Measurements from ENCODE around the gene WDR12. TPM values are rescaled to one million over a fixed set of nuclear protein-coding genes. Genes with fewer than 3 reads are reported as not detected.
A peak's percentile ranks its signal among the peaks of the same experiment; 100 is the strongest.

Gene WDR12
- total and polyA plus RNA-seq, 2 of the 13 experiments (the other 11 are each of a cell fraction or from before 2014, with no cell fraction given) = 94.4 to 216 TPM

DNA sequence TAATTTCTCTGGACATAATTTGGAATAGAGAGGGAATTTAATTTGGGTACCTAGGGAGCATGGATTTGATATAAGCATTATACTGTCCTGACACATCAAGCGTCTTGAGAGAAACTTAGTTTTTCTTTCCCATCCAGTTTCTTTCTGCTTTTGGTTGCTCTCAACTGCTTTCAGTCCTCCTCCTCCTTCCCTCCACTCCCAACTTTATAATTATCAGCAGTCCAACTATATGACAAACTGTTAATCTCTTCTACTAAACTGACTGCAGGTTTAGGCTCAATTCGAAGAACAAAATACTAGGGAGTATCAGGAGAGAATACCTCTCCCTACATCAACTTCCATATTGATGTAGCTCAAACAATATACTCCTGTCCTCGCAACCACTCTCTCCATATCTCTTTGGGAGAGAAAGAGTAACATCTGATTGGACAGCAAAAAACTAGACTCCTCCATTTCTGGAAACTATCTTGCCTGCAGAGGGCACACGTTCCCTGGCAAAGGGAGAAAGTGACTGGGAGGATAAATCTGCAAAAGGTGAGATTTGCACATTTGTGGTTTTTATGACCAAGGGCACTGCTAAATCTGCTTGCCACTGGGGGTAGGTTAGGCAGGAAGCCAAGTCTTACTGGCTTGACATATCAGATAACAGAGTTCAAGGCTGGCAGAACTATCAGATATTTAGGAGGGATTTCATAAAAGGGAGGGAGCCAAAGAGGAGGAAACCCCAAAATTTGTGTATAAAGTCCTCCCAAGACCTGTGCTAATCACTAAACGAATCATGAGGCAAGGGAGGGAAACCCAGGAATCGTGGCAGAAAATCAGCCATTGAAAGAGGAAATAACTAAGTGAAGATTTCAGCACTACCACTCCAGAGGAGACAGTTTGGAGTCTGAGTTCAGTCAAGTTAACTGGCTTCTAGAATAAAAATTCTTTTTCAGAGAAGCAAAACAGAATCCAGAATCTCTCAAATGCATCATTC, 79.9 kb downstream of the WDR12 start (continued):
- TF ChIP-seq, protein P1, sequence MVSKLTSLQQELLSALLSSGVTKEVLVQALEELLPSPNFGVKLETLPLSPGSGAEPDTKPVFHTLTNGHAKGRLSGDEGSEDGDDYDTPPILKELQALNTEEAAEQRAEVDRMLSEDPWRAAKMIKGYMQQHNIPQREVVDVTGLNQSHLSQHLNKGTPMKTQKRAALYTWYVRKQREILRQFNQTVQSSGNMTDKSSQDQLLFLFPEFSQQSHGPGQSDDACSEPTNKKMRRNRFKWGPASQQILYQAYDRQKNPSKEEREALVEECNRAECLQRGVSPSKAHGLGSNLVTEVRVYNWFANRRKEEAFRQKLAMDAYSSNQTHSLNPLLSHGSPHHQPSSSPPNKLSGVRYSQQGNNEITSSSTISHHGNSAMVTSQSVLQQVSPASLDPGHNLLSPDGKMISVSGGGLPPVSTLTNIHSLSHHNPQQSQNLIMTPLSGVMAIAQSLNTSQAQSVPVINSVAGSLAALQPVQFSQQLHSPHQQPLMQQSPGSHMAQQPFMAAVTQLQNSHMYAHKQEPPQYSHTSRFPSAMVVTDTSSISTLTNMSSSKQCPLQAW (CRISPR knock-in tag; IDR thresholded peaks at IDR 0.05) = peak; percentile 53; the same call in 1 of the 2 replicates
- TF ChIP-seq NFIB (CRISPR knock-in tag; IDR thresholded peaks at IDR 0.05; ENCODE audit: borderline replicate concordance) (no peak), SPEN (CRISPR knock-in tag; IDR thresholded peaks at IDR 0.05; ENCODE audit: low read depth) (peak; percentile 43; the same call in 1 of the 2 replicates), ZKSCAN5 (CRISPR knock-in tag; IDR thresholded peaks at IDR 0.05) (no peak), TBX2 (CRISPR knock-in tag; IDR thresholded peaks at IDR 0.05; ENCODE audit: borderline replicate concordance) (0 out of 2 replicates have a peak, but pooled peaks have one; percentile 32), KAT8 (CRISPR knock-in tag; IDR thresholded peaks at IDR 0.05) (0 out of 2 replicates have a peak, but pooled peaks have one; percentile 32), REPIN1 (CRISPR knock-in tag; IDR thresholded peaks at IDR 0.05; ENCODE audit: borderline replicate concordance, low read depth) (peak; percentile 67; the same call in 1 of the 2 replicates), ELF4 (CRISPR knock-in tag; IDR thresholded peaks at IDR 0.05; ENCODE audit: borderline replicate concordance) (no peak), ZNF335 (CRISPR knock-in tag; IDR thresholded peaks at IDR 0.05) (0 out of 2 replicates have a peak, but pooled peaks have one; percentile 18), ZNF235 (CRISPR knock-in tag; IDR thresholded peaks at IDR 0.05; ENCODE audit: borderline replicate concordance) (no peak), TGIF2 (CRISPR knock-in tag; IDR thresholded peaks at IDR 0.05) (0 out of 2 replicates have a peak, but pooled peaks have one; percentile 35), MIER2 (CRISPR knock-in tag; IDR thresholded peaks at IDR 0.05) (peak; percentile 56; the same call in 1 of the 2 replicates), HNRNPH1 (optimal IDR thresholded peaks at IDR 0.05; ENCODE audit: low read depth, low read length) (no peak), ZNF205 (CRISPR knock-in tag; IDR thresholded peaks at IDR 0.05) (peak; percentile 27; the same call in 1 of the 2 replicates), ZNF264 (CRISPR knock-in tag; IDR thresholded peaks at IDR 0.05) (no peak), POGZ (CRISPR knock-in tag; IDR thresholded peaks at IDR 0.05) (peak; percentile 52; the same call in 1 of the 2 replicates), PHF20 (CRISPR knock-in tag; IDR thresholded peaks at IDR 0.05) (no peak), ZNF263 (CRISPR knock-in tag; IDR thresholded peaks at IDR 0.05) (peak; percentile 33; the same call in 1 of the 2 replicates), LCORL (IDR thresholded peaks at IDR 0.05) (no peak), LCORL (CRISPR knock-in tag; IDR thresholded peaks at IDR 0.05) (no peak), ELF3 (CRISPR knock-in tag; IDR thresholded peaks at IDR 0.05) (peak; percentile 50; the same call in 1 of the 2 replicates), ZNF124 (CRISPR knock-in tag; IDR thresholded peaks at IDR 0.05) (peak; percentile 59; the same call in 1 of the 2 replicates), ZBTB20 (CRISPR knock-in tag; IDR thresholded peaks at IDR 0.05; ENCODE audit: borderline replicate concordance, low read depth) (peak; percentile 19; the same call in 1 of the 2 replicates), GLI4 (CRISPR knock-in tag; IDR thresholded peaks at IDR 0.05; ENCODE audit: borderline replicate concordance) (no peak), GTF3A (CRISPR knock-in tag; conservative IDR thresholded peaks at IDR 0.05) (no peak)
- TF ChIP-seq, protein P2, sequence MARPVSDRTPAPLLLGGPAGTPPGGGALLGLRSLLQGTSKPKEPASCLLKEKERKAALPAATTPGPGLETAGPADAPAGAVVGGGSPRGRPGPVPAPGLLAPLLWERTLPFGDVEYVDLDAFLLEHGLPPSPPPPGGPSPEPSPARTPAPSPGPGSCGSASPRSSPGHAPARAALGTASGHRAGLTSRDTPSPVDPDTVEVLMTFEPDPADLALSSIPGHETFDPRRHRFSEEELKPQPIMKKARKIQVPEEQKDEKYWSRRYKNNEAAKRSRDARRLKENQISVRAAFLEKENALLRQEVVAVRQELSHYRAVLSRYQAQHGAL (CRISPR knock-in tag; IDR thresholded peaks at IDR 0.05; ENCODE audit: not compliant biosample characterization) = no peak
- TF ChIP-seq, protein P3, sequence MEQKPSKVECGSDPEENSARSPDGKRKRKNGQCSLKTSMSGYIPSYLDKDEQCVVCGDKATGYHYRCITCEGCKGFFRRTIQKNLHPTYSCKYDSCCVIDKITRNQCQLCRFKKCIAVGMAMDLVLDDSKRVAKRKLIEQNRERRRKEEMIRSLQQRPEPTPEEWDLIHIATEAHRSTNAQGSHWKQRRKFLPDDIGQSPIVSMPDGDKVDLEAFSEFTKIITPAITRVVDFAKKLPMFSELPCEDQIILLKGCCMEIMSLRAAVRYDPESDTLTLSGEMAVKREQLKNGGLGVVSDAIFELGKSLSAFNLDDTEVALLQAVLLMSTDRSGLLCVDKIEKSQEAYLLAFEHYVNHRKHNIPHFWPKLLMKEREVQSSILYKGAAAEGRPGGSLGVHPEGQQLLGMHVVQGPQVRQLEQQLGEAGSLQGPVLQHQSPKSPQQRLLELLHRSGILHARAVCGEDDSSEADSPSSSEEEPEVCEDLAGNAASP (CRISPR knock-in tag; IDR thresholded peaks at IDR 0.05; ENCODE audit: borderline replicate concordance) = peak; percentile 13; the same call in 1 of the 2 replicates
